Stimulated activated CD4-positive, alpha-beta T cell treated with anti-CD3 and anti-CD28 coated beads, Interleukin-2, amount 100 ng/mL, for 4 hours (primary cell): ENCODE measurements around the gene TSSC4.

ENCODE experiments used
- DNase-seq: peaks from one replicate; pipeline ENCODE4 v3.0.0-alpha.2; 2020; ENCODE audit warnings: low read depth

TSSC4 gene

DNA sequence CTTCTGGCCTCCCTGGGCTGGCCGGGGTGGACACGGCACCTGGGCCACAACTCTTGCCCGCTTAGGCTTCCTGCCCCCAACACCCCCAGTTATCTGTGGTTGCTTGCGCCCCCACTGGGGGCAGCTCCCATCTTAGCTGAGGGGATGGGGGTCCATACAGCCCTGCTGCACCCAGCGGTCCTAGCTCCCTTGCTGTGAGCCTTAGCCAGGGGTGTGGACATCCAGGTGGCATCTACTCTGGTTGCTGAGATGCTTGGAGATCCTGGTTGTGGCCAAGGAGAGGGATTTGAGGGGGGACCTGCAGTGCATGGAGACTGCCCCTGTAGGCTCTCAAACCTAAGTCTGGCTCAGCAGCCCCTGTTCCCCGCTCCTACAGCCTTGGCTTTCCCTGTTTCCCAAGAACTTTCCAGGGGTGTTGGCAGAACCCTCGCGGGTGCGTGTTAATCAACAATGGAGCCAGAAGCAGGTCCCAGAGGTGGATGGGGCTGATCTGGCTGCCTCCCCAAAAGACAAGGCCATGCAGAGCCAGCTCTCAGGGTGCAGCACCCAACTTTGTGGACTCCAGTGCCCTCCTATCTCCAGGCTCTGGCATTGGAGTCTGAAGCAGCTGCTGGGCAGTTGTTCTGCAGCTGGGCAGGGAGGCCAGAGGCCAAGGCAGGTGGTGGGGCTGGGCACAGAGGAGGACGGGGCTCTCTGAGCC, 47.6 kb downstream of the TSSC4 start:
- DNase-seq: no peak

DNA sequence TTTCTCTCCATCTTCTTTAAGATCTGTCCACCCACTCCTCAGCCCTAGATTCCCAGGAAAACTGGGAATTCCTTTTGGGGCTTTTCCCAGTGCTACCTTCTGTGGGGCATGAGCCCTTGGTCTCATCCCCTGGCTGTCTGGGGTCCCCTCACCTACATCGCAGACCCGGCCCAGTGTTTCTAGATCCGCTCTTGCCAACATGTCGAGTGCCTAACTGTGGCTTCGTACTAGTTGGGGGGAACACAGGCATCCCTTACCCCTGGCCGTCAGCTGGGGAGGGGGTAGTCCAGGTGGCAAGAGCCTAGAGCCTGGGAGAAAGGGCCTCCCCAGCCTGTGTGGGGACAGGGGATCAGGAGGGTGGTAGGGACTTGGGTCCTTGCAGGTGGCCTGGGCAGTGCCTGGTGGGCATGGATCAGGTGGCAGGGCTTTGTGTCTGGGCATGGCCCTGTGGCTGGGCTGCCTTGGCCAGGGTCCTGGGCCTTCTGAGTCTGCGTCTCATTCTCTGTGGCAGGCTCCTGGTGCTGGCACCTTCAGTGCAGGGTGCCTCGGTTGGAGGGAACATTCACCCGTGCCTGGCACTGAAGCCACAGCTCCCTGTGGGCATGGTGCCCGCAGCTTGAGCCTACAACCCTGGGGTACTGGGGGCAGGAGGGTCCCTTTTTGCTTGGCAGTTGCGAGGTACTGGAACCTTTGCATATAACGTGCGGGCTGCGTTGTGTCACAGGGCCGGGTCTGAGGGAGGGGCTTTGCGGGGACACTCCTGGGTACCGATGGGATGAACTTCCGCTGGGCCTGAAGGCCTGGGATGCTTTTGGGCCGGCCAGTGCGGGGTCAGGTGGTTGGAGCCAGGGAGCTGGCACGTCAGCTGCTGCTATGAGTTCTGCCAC, 48.4 kb downstream of the TSSC4 start:
- no peak for DNase-seq

DNA sequence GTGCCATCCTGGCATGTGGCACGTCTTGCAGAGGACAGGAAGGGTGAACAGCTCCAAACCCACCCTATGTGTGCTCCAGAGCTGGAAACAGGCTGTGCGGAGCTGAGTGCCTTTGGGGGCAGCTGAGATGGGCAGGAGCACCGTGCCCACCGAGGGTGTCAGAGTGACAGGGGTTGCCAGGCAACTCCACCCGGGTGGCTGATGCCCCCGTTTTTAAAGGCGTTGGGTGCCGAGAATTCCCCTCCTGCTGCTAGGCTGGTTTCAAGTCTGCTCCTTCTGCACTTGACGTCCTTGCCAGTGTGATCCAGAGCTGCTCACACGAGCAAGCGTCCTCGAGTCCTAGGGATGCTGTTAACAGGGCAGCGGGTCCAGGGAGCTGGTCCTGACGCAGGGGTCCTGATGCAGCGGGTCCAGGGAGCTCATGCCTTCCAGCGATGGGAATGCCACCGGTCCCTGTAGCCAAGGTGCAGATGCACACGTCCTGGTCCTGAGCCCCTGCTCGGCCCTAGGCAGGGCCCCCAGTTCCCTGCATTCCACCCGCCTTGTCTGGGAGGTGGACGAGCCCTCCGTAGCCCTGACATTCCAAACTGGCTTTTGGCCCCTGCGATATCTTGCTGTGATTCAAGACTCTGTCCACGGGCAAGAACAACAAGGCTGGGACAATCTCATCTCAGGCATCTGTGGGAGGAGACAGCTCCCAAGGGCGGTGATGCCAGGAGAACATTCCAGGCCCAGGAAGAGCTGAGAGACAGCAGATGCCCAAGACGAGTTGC, 49.2 kb downstream of the TSSC4 start:
- DNase-seq: no peak

DNA sequence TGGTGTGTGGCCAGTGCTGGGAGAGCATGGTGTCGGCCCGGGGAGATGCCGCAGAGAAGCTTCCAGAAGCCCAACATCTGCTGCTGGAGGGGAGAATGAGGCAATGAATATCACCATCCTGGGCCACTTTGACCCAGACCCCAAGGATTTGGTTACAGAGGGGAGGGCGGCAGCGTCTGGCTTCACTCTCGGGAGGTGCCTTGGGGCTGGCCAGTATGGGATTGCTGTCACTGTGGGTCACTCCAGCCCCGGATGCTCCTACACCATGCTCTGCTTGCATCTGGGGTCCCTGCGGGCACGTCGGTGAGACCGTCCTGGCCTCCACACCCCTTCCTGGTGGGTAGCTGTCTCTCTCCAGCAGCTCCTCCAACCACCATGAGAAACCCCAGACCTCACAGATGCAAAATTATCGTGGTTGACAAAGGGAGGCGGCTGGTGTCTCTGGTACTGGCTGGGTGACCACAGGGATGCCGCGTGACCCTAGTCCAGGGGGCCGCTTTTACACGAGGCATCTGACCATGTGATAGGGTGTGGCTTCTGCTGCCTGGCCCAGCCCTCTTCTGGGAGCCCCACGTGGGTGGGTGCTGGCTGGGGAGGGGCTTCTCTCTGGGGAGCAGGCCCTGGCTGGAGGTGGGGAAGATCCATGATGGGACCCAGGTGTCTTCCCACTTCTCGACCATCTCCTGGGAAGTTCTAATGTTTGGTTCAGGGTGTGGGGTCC, 49.9 kb downstream of the TSSC4 start:
- DNase-seq: no peak

DNA sequence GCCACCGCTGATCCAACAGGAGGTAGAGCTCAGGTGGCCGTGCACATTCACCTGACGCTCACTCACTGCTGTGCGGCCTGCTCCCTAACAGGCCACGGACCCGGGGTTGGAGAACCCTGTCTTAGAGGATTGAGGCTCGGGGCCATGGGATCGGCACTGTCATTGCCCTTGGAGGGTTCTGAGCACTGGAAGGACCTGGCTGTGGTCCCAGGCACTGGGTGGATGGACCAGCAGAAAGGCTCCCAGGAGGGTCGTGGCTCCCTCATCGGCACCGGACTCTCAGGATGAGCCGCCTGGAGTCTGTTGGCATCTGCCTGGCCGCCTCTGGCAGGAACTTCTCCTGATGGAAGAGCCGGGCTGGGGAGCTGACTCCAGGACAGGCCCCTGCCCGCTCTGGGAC, 50.8 kb downstream of the TSSC4 start:
- no peak for DNase-seq

DNA sequence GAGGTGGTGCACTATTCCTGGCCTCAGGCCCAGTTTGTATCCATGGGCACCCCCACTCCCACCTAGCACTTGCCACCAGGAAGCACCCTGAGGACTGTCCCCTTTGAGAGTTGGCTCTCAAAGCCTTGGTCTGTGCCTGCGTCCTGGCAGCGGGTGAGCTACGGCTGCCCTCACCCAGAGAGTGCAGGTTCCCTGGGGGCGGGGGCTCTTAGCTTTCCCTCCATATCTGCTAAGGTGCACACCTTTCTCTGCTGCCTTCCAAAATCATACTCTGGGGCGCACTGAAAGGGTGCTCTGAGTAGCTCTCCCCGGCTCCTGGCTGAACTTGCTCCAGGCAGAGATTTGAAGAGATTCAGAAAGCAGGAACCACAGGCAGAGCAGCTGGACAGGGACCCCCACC, 51.4 kb downstream of the TSSC4 start:
- DNase-seq: no peak

DNA sequence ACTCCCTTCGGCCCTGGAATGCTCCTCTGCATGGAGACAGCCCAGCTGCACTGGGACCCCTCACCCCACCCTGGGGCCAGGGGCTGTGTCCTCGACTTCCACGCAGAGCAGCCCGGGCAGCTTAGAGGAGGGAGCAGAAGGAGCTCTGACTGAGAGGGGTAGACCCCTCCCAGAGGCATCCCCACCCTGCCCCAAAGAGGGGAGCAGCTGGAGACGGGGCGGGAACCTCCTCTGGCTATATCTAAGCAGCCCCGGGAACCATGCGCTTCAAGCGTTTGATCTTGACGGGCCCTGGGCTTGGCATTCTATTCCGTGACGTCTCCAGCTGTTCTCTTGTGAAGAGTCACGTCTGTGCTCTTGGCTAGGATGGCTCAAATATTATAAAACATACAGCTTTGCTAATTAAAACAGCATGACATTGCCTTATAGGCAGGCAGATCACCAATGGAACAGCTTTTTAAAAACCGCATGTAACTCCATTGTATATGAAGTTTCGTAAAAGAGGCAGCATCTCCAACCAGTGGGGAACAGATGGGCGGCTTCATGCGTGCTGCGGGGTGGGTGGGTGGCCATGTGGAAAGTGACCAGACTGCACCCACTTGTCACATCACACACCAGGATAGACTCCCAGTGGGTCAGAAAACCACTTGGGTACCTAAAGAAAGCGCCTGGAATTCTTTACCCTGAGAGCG, 51.9 kb downstream of the TSSC4 start:
- DNase-seq: no peak

DNA sequence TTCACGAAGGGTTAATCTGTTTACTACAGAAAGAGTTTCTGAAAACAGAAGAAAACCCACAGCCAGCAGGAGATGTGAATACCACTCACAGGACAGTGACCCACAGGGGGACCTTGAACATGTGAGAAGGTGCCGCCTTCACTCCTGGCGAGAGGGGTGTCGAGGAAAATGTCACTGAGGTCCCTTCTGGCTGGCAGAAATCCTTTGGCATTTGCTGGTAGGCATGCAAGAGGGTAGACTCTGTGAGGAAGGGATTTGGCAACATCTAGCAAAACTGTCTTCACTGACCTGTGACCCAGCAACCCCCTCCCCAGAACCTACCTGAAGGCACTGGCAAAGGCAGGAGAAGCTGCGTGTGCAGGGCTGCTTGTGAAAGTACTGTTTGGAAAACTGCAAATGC, 52.9 kb downstream of the TSSC4 start:
- DNase-seq: no peak
